NCI-H82 treated with DMSO at 0.1 percent for 48 hours (cell line): ENCODE data around the gene HSPB6.
"Not testable (repeated sequence)": the region's sequence is repeated elsewhere in the genome, so short reads cannot be mapped to it uniquely, and the experiment has no call there.

Source experiments
- DNase-seq: peaks from one replicate; lab custom pipeline; 2025; ENCODE audit not compliant: unreplicated experiment; lab: John Stamatoyannopoulos, UW

HSPB6 gene

GRCh38 chr19:35756377-35757230, at the start of gene HSPB6:
HSPB6 (minus strand) TSS chr19:35757029; CDS start chr19:35757008, 21 bp downstream.
- no peak for DNase-seq

- DNase-seq: no peak
These were observed 49.8 kb upstream of the HSPB6 start for GRCh38 chr19:35806597-35806996.

GRCh38 chr19:35805526-35806102, 48.8 kb upstream of the HSPB6 start:
- DNase-seq: no peak

GRCh38 chr19:35801828-35802227, 45.0 kb upstream of the HSPB6 start:
- DNase-seq: no peak

GRCh38 chr19:35797663-35798062, 40.8 kb upstream of the HSPB6 start:
- no peak for DNase-seq

- DNase-seq: no peak
These were observed 40.1 kb upstream of the HSPB6 start for GRCh38 chr19:35796645-35797542.

- DNase-seq: not testable (repeated sequence)
These were observed 38.7 kb upstream of the HSPB6 start for GRCh38 chr19:35795564-35795963.

GRCh38 chr19:35793381-35794165, 36.7 kb upstream of the HSPB6 start:
- DNase-seq: no peak

GRCh38 chr19:35792888-35793287, 36.1 kb upstream of the HSPB6 start:
- no peak for DNase-seq

- DNase-seq: no peak
These were observed 35.5 kb upstream of the HSPB6 start for GRCh38 chr19:35792312-35792711.

GRCh38 chr19:35791814-35792279, 35.0 kb upstream of the HSPB6 start:
- DNase-seq: no peak

GRCh38 chr19:35790981-35791813, 34.4 kb upstream of the HSPB6 start:
- no peak for DNase-seq

- no peak for DNase-seq
These were observed 33.4 kb upstream of the HSPB6 start for GRCh38 chr19:35789978-35790944.

GRCh38 chr19:35789195-35789977, 32.6 kb upstream of the HSPB6 start:
- DNase-seq: no peak

- DNase-seq: no peak
These were observed 31.6 kb upstream of the HSPB6 start for GRCh38 chr19:35788205-35788960.

- DNase-seq: no peak
These were observed 30.5 kb upstream of the HSPB6 start for GRCh38 chr19:35787227-35787799.
